GM12874 (cell line): ENCODE measurements around the gene ERRFI1.

Experiments used
- TF ChIP-seq, protein P1 (sequence below): IDR thresholded peaks from 2 replicates; pipeline ENCODE4 v1.5.1; 2011; ENCODE audit warnings: low read depth, mild to moderate bottlenecking, control low read depth, low read length, moderate library complexity; ENCODE audit not compliant: insufficient read depth

ERRFI1 gene

DNA sequence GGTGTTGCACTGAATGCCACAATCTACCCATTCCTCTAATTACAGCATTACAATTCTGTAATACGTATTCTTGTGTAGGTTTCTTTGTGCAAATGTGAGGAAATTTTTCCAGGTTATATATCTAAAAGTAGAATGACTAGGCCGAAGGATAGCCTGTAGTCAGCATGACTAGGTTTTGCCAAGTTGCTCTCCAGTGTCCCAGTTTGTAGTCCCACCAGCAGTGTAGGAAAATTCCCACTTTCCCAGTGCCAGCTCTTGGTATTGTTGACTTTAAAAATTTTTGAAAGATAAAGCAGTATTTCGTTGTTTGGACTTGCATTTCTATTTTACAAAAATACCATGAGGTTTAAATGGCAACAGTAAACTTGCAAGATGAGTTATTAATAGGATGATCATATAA lies 61.6 kb downstream of the ERRFI1 start:
- TF ChIP-seq, protein P1, sequence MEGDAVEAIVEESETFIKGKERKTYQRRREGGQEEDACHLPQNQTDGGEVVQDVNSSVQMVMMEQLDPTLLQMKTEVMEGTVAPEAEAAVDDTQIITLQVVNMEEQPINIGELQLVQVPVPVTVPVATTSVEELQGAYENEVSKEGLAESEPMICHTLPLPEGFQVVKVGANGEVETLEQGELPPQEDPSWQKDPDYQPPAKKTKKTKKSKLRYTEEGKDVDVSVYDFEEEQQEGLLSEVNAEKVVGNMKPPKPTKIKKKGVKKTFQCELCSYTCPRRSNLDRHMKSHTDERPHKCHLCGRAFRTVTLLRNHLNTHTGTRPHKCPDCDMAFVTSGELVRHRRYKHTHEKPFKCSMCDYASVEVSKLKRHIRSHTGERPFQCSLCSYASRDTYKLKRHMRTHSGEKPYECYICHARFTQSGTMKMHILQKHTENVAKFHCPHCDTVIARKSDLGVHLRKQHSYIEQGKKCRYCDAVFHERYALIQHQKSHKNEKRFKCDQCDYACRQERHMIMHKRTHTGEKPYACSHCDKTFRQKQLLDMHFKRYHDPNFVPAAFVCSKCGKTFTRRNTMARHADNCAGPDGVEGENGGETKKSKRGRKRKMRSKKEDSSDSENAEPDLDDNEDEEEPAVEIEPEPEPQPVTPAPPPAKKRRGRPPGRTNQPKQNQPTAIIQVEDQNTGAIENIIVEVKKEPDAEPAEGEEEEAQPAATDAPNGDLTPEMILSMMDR: no peak

DNA sequence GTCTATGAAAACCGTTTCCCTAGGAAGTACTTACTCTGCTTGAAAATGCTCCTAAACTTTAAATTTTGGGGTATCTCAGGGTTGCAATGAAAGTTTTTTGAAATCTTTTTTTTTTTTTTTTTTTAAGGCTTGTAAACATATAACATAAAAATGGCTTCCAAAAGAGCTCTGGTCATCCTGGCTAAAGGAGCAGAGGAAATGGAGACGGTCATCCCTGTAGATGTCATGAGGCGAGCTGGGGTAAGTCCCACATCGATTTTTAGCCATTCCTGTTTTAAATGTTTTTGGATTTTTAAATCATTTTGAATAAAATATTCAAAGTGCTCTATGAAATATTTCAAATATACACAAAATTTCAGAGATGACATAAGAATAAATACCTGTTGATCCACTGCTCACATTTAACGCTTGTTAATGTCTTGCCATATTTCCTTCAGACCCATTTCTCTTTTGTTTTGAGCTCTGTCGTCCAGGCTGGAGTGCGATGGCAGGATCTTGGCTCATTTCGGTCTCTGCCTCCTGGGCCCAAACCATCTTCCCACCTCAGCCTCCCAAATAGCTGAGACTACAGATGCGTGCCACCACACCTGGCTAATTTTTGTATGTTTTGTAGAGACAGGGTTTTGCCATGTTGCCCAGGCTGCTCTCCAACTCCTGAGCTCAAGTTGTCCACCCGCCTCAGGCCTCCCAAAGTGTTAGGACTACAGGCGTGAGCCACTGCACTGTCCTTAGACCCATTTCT lies 63.3 kb downstream of the ERRFI1 start:
- TF ChIP-seq, protein P1: no peak

DNA sequence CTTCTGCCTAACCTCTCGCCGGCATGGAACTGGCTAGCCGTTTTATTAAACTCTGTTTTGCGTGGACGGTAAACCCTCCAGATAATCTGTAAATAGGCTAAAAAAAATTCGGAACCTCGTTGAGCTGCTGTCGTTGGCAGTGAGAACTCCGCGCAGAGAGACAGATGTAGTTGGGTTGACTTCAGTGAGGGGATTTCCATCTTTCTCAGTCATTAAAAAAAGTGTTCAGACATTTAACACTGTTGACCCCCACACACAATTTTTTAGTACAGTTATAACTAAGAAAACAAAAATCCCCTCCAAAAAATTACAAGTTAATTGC lies 64.1 kb downstream of the ERRFI1 start:
- TF ChIP-seq, protein P1: no peak
